ENCODE data around the gene FEN1.

FEN1 gene

GRCh38 chr11:61797263-61797944 is 4.7 kb downstream of the FEN1 start:
- DNase-seq = peak; percentile 92

GRCh38 chr11:61799665-61800284 is 7.1 kb downstream of the FEN1 start:
- DNase-seq = no peak

GRCh38 chr11:61800331-61801281 is 7.9 kb downstream of the FEN1 start:
- DNase-seq = peak; percentile 72

GRCh38 chr11:61802605-61803004 is 9.9 kb downstream of the FEN1 start:
- DNase-seq = no peak

- no peak for DNase-seq
Measured at GRCh38 chr11:61803889-61804647, 11.4 kb downstream of the FEN1 start.

GRCh38 chr11:61805146-61805545 is 12.4 kb downstream of the FEN1 start:
- no peak for DNase-seq

- no peak for DNase-seq
Measured at GRCh38 chr11:61806785-61807184, 14.1 kb downstream of the FEN1 start.

- no peak for DNase-seq
Measured at GRCh38 chr11:61810671-61811175, 18.0 kb downstream of the FEN1 start.

GRCh38 chr11:61811831-61812230 is 19.1 kb downstream of the FEN1 start:
- no peak for DNase-seq

- no peak for DNase-seq
Measured at GRCh38 chr11:61812736-61813411, 20.2 kb downstream of the FEN1 start.

GRCh38 chr11:61814247-61814957 is 21.7 kb downstream of the FEN1 start:
- peak; percentile 81 for DNase-seq

- peak; percentile 97 for DNase-seq
Measured at GRCh38 chr11:61814958-61815789, 22.5 kb downstream of the FEN1 start.

GRCh38 chr11:61815790-61816735 is 23.4 kb downstream of the FEN1 start:
- DNase-seq = peak; percentile 83

GRCh38 chr11:61816736-61817455 is 24.2 kb downstream of the FEN1 start, which contains the start of gene FADS1:
FADS1 (minus strand) TSS chr11:61817003; CDS start chr11:61816929, 74 bp downstream.
- DNase-seq = peak; percentile 99

GRCh38 chr11:61817471-61818202 is 24.9 kb downstream of the FEN1 start:
- no peak for DNase-seq

GRCh38 chr11:61820174-61820573 is 27.5 kb downstream of the FEN1 start:
- DNase-seq = no peak

- DNase-seq = peak; percentile 86
Measured at GRCh38 chr11:61826930-61827570, 34.3 kb downstream of the FEN1 start.
